ENCODE measurements around the gene ACSL1. TPM values are rescaled to one million over a fixed set of nuclear protein-coding genes. Genes with fewer than 3 reads are reported as not detected.

Gene ACSL1
- total RNA-seq, 4 donors from 2014 or later: 43.5 to 136 (median 52.0) TPM

DNA sequence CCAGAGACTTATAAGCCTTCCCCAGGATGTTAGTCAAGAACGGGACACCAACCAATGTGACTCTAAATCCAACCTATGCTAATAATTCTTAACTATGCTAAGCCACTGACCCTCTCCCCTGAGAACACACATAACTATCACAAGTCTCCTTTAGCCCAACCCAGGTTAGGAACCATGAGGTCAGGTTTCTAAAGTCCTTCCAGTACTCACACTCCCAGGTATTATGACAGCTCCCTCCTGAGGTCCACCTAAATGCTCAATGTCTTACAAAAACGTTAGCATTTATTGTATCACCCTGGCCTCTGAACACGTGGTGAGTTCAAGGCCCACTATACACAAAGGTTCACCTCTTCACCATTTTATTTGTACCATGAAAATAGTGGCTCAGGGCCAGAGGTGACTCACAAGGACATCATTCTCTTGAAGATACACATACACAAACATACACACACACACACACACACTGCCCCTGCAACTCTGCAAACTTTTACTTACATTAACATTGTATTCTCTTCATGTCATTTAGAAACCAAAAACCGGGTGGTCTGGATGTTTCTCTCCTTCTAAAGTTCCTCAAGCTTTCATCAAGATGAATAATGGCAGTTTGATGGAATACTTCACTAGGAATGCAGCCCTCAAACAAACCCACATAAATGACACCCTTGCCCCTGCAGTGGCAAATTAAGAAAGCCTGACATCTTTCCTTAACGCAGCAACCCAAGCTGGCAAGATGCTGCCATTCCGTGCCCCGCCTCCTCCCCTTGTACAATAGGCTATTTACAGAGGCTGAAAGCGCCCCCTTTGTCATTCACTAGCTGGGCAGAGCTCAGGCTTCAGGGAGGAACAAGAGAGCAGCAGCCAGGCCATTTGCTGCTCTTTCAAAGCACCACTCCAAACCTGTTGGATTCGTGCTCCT lies 17.7 kb downstream of the ACSL1 start:
- H3K27me3 ChIP-seq: no peaks in the 10 kb centered on the region
- peaks cover 0 to 3% (median 0%) of the 10 kb centered on the region in 4 donors for H3K36me3 ChIP-seq
- H3K27ac ChIP-seq (replicated peaks in 1 of 4): peak overlapping the region in 2 of 4 donors; percentile 7 to 16
- no peak overlapping the region for H3K4me3 ChIP-seq
- DNase-seq (ENCODE audit: extremely low spot score): no peak
- intact Hi-C loops (cut with DNase I): no loop called here
- TF ChIP-seq POLR2AphosphoS5 (IDR thresholded peaks at IDR 0.05): peak in 1 of 2 donors; percentile 34
- no peak for TF ChIP-seq POLR2A (IDR thresholded peaks at IDR 0.05; ENCODE audit: low read depth)
- no peaks in the 10 kb centered on the region for H3K9me3 ChIP-seq
- peaks cover 48 to 60% (median 49%) of the 10 kb centered on the region in 4 donors for H3K4me1 ChIP-seq
- WGBS: 56% methylated on average over 9 of the region's 9 CpGs

DNA sequence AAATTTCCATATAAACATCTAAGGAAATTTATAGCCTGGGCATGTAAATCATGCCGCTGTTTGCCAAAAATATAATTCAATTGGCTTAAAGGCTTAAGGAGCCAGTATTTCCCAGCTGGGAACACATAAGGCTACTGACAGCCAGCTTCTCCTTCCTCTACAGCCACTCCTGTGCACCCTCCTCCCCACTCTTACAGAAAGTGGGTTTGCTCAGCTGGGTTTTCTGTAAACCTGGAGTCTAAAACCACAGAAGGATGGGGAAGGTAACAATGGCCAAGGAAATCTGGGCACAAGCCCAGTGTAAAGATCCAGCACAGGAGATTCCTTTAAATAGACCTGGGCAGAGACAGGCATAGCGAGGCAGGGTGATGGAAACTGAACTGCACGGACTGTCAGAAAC lies 18.5 kb downstream of the ACSL1 start:
- Histone ChIP-seq H3K4me1 (peaks cover 45 to 52% (median 47%) of the 10 kb centered on the region in 4 donors), H3K4me3 (no peak overlapping the region), H3K36me3 (peaks cover 0 to 11% (median 0%) of the 10 kb centered on the region in 4 donors), H3K9me3 (no peaks in the 10 kb centered on the region), H3K27me3 (no peaks in the 10 kb centered on the region), H3K27ac (replicated peaks in 1 of 4) (no peak overlapping the region)
- intact Hi-C loops (cut with DNase I): no loop called here
- no peak for DNase-seq (ENCODE audit: extremely low spot score)
- TF ChIP-seq POLR2A (IDR thresholded peaks at IDR 0.05; ENCODE audit: low read depth) (no peak), POLR2AphosphoS5 (IDR thresholded peaks at IDR 0.05) (no peak), EP300 (IDR thresholded peaks at IDR 0.05) (no peak)
- TF ChIP-seq, protein P1, sequence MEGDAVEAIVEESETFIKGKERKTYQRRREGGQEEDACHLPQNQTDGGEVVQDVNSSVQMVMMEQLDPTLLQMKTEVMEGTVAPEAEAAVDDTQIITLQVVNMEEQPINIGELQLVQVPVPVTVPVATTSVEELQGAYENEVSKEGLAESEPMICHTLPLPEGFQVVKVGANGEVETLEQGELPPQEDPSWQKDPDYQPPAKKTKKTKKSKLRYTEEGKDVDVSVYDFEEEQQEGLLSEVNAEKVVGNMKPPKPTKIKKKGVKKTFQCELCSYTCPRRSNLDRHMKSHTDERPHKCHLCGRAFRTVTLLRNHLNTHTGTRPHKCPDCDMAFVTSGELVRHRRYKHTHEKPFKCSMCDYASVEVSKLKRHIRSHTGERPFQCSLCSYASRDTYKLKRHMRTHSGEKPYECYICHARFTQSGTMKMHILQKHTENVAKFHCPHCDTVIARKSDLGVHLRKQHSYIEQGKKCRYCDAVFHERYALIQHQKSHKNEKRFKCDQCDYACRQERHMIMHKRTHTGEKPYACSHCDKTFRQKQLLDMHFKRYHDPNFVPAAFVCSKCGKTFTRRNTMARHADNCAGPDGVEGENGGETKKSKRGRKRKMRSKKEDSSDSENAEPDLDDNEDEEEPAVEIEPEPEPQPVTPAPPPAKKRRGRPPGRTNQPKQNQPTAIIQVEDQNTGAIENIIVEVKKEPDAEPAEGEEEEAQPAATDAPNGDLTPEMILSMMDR (IDR thresholded peaks at IDR 0.05): no peak
- 77% methylated on average over 3 of the region's 3 CpGs for WGBS

DNA sequence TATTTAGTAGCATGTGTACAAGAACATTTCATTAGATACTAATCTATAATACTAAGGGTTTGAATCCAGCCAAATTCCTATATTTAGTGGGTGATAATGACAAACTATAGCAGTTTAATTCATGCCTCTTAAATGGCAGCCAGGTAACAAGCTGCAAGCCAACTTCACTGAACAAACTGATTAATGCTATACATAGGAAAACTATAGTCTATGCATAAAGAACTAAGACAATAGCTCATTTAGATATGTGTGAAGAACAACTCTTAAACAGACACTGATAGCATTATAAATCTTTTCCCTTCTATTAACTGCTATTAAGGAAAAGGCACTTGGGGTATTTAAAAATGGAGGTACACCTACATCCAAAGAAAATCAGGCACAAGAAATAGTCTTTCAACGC lies 19.1 kb downstream of the ACSL1 start:
- Histone ChIP-seq H3K4me3 (no peak overlapping the region), H3K27me3 (no peaks in the 10 kb centered on the region), H3K4me1 (peaks cover 45 to 51% (median 48%) of the 10 kb centered on the region in 4 donors), H3K9me3 (no peaks in the 10 kb centered on the region), H3K36me3 (peaks cover 0 to 14% (median 0%) of the 10 kb centered on the region in 4 donors), H3K27ac (replicated peaks in 1 of 4) (no peak overlapping the region)
- TF ChIP-seq EP300 (IDR thresholded peaks at IDR 0.05) (no peak), POLR2AphosphoS5 (IDR thresholded peaks at IDR 0.05) (no peak), POLR2A (IDR thresholded peaks at IDR 0.05; ENCODE audit: low read depth) (no peak)
- TF ChIP-seq, protein P1 (IDR thresholded peaks at IDR 0.05): no peak
- 95% methylated on average over 1 of the region's 1 CpG for WGBS
- intact Hi-C loops (cut with DNase I): no loop called here
- no peak for DNase-seq (ENCODE audit: extremely low spot score)

DNA sequence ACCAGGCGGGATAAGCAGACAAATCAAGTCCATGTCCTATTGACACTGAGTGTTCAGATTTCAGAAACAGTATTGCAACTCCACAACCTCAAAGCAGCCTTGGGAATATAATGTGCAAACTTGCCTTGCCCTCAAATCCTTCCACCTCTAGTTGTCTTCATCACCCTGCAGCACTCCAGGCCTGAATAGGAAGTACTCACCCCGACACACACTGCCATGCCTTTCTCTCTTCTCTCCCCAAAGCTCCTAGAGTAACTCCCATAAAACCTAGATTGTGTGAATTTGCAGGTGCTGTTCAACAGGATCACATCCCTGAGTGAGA lies 19.6 kb downstream of the ACSL1 start:
- Histone ChIP-seq H3K4me1 (peaks cover 51 to 57% (median 52%) of the 10 kb centered on the region in 4 donors), H3K36me3 (peaks cover 0 to 19% (median 0%) of the 10 kb centered on the region in 4 donors), H3K27me3 (no peaks in the 10 kb centered on the region), H3K27ac (replicated peaks in 1 of 4) (no peak overlapping the region), H3K9me3 (no peaks in the 10 kb centered on the region), H3K4me3 (no peak overlapping the region)
- intact Hi-C loops (cut with DNase I): no loop called here
- no peak for DNase-seq (ENCODE audit: extremely low spot score)
- WGBS: 94% methylated on average over 2 of the region's 2 CpGs
- TF ChIP-seq, protein P1 (IDR thresholded peaks at IDR 0.05): no peak

DNA sequence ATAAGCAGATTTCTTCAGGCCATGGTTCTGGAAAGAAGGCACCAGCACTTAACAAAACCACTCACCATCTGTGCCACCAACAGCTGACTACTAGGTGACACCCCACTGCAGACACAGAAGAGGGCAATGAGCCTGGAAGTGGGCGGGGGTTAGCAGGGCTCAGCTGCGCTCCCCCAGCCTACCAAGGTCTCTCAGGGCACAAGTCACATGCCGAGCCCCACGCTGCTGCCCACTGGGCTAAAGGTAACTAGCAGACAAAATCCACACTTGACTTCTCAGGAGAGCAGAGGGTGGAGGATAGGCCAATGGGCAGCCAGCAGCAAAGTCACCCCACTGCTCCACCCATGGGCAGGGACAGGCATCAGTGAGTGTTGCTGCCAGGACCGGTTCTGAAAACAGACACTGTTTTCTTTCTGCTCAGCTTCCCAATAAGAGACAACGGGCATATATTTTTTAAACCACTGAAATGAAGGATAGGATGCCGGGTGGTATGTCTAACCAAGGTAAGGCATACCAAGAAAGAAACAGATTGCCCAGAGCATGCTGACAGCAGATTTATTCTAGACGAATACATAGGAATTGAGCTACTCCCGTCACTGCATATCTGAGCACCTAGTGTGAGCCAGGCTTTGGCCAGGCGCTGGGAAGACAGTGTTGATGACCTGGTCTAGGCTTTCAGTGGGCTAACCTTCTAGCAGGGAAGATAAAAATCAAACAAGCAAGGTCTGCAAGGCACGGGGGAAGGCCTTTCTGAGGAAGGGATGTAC lies 20.1 kb downstream of the ACSL1 start:
- Histone ChIP-seq H3K4me3 (no peak overlapping the region), H3K4me1 (peaks cover 51 to 59% (median 54%) of the 10 kb centered on the region in 4 donors)
- DNase-seq (ENCODE audit: extremely low spot score): no peak

More for the DNA sequence above, 20.1 kb downstream of the ACSL1 start:
- 85% methylated on average over 7 of the region's 11 CpGs for WGBS
- H3K27ac ChIP-seq (replicated peaks in 1 of 4): no peak overlapping the region
- no peaks in the 10 kb centered on the region for H3K9me3 ChIP-seq
- intact Hi-C loops (cut with DNase I): no loop called here
- H3K36me3 ChIP-seq: peaks cover 0 to 24% (median 0%) of the 10 kb centered on the region in 4 donors
- no peak for TF ChIP-seq POLR2AphosphoS5 (IDR thresholded peaks at IDR 0.05)
- TF ChIP-seq POLR2A (IDR thresholded peaks at IDR 0.05; ENCODE audit: low read depth): peak; percentile 34
- TF ChIP-seq EP300 (IDR thresholded peaks at IDR 0.05): no peak
- TF ChIP-seq, protein P1 (IDR thresholded peaks at IDR 0.05): no peak
- no peaks in the 10 kb centered on the region for H3K27me3 ChIP-seq

All from esophagus muscularis mucosa (tissue), 4 donors.